Measurements from ENCODE around the gene TFF1.

TFF1 gene

DNA sequence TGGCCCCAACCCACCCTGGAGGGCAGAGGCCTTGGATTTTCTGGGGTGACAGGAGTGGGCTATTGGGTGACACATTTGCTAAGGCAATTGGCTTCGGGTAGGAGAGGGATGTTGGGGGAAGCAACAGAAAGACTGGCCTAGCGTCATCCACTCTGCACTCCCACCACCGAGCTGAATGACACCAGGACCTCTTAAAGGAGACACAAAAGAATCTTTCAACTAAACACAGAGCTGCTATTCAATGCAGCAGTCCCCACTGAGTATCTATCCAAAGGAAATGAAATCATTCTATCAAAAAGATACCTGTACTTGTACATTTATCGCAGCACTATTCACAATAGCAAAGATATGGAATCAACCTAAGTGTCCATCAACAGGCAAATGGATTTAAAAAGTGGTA, 21.7 kb downstream of the TFF1 start:
- Histone ChIP-seq H3K4me1 (ENCODE audit: control insufficient read depth in 1 of 2, insufficient read depth in 1 of 2, low read depth in 1 of 2, low read length in 1 of 2) (no peaks in the 10 kb centered on the region), H3K9me3 (no peaks in the 10 kb centered on the region), H3K4me3 (ENCODE audit: low read depth in 1 of 2, low read length in 1 of 2) (no peak overlapping the region), H3K36me3 (no peaks in the 10 kb centered on the region), H3K27ac (no peak overlapping the region), H3K27me3 (no peaks in the 10 kb centered on the region)
- no peak for TF ChIP-seq CTCF (IDR thresholded peaks at IDR 0.05)

- H3K27me3 ChIP-seq = no peaks in the 10 kb centered on the region
- H3K36me3 ChIP-seq = no peaks in the 10 kb centered on the region
- no peak for TF ChIP-seq CTCF (IDR thresholded peaks at IDR 0.05)
- H3K4me1 ChIP-seq (ENCODE audit: control insufficient read depth in 1 of 2, insufficient read depth in 1 of 2, low read depth in 1 of 2, low read length in 1 of 2) = no peaks in the 10 kb centered on the region
- H3K27ac ChIP-seq = no peak overlapping the region
- H3K4me3 ChIP-seq (ENCODE audit: low read depth in 1 of 2, low read length in 1 of 2) = no peak overlapping the region
- no peaks in the 10 kb centered on the region for H3K9me3 ChIP-seq
These were observed 22.3 kb downstream of the TFF1 start for GRCh38 chr21:42343963-42344510.

GRCh38 chr21:42343556-42343955, 22.8 kb downstream of the TFF1 start:
- Histone ChIP-seq H3K9me3 (no peaks in the 10 kb centered on the region), H3K27ac (no peak overlapping the region), H3K4me1 (ENCODE audit: control insufficient read depth in 1 of 2, insufficient read depth in 1 of 2, low read depth in 1 of 2, low read length in 1 of 2) (peaks cover 2 to 3% of the 10 kb centered on the region in 2 experiments), H3K27me3 (no peaks in the 10 kb centered on the region), H3K36me3 (no peaks in the 10 kb centered on the region), H3K4me3 (ENCODE audit: low read depth in 1 of 2, low read length in 1 of 2) (no peak overlapping the region)
- no peak for TF ChIP-seq CTCF (IDR thresholded peaks at IDR 0.05)

GRCh38 chr21:42343101-42343500, 23.2 kb downstream of the TFF1 start:
- no peaks in the 10 kb centered on the region for H3K27me3 ChIP-seq
- no peak overlapping the region for H3K27ac ChIP-seq
- TF ChIP-seq CTCF (IDR thresholded peaks at IDR 0.05) = no peak

GRCh38 chr21:42341776-42342542, 24.4 kb downstream of the TFF1 start:
- Histone ChIP-seq H3K36me3 (no peaks in the 10 kb centered on the region), H3K4me3 (ENCODE audit: low read depth in 1 of 2, low read length in 1 of 2) (no peak overlapping the region), H3K27me3 (no peaks in the 10 kb centered on the region), H3K9me3 (no peaks in the 10 kb centered on the region), H3K27ac (no peak overlapping the region), H3K4me1 (ENCODE audit: control insufficient read depth in 1 of 2, insufficient read depth in 1 of 2, low read depth in 1 of 2, low read length in 1 of 2) (peaks cover 13 to 16% of the 10 kb centered on the region in 2 experiments)
- no peak for TF ChIP-seq CTCF (IDR thresholded peaks at IDR 0.05)

More at GRCh38 chr21:42343101-42343500, 23.2 kb downstream of the TFF1 start:
- H3K4me3 ChIP-seq (ENCODE audit: low read depth in 1 of 2, low read length in 1 of 2) = no peak overlapping the region
- no peaks in the 10 kb centered on the region for H3K36me3 ChIP-seq
- peaks cover 6 to 7% of the 10 kb centered on the region in 2 experiments for H3K4me1 ChIP-seq (ENCODE audit: control insufficient read depth in 1 of 2, insufficient read depth in 1 of 2, low read depth in 1 of 2, low read length in 1 of 2)
- no peaks in the 10 kb centered on the region for H3K9me3 ChIP-seq
